NCI-H82 treated with DMSO at 0.1 percent for 48 hours (cell line): ENCODE results near the gene P2RX1.
A peak's percentile ranks its signal among the peaks of the same experiment; 100 is the strongest.

Source experiments
- DNase-seq: peaks from one replicate; lab custom pipeline; 2025; ENCODE audit not compliant: unreplicated experiment; lab: John Stamatoyannopoulos, UW

P2RX1 gene

GRCh38 chr17:3889325-3890012 lies 26.8 kb downstream of the P2RX1 start:
- DNase-seq, result no peak

GRCh38 chr17:3888343-3889171 lies 27.7 kb downstream of the P2RX1 start:
- peak; percentile 51 for DNase-seq

- no peak for DNase-seq
Measured at GRCh38 chr17:3887804-3888203, 28.5 kb downstream of the P2RX1 start.

- no peak for DNase-seq
Measured at GRCh38 chr17:3887394-3887793, 28.9 kb downstream of the P2RX1 start.

- no peak for DNase-seq
Measured at GRCh38 chr17:3886776-3887175, 29.5 kb downstream of the P2RX1 start.

GRCh38 chr17:3885970-3886369 lies 30.3 kb downstream of the P2RX1 start:
- no peak for DNase-seq

- no peak for DNase-seq
Measured at GRCh38 chr17:3885271-3885670, 31.0 kb downstream of the P2RX1 start.

GRCh38 chr17:3884188-3884587 lies 32.1 kb downstream of the P2RX1 start:
- no peak for DNase-seq

GRCh38 chr17:3882276-3882675 lies 34.0 kb downstream of the P2RX1 start:
- no peak for DNase-seq

- DNase-seq, result no peak
Measured at GRCh38 chr17:3880983-3881382, 35.3 kb downstream of the P2RX1 start.

GRCh38 chr17:3879591-3880417 lies 36.5 kb downstream of the P2RX1 start:
- DNase-seq, result peak; percentile 80

GRCh38 chr17:3879186-3879585 lies 37.1 kb downstream of the P2RX1 start:
- peak; percentile 100 for DNase-seq

GRCh38 chr17:3877220-3877619 lies 39.0 kb downstream of the P2RX1 start:
- DNase-seq, result no peak

GRCh38 chr17:3875317-3875716 lies 40.9 kb downstream of the P2RX1 start:
- DNase-seq, result no peak

- DNase-seq, result no peak
Measured at GRCh38 chr17:3873862-3874261, 42.4 kb downstream of the P2RX1 start.

GRCh38 chr17:3870871-3871306 lies 45.4 kb downstream of the P2RX1 start:
- DNase-seq, result no peak

GRCh38 chr17:3867606-3868005 lies 48.7 kb downstream of the P2RX1 start:
- no peak for DNase-seq

- DNase-seq, result no peak
Measured at GRCh38 chr17:3867106-3867505, 49.2 kb downstream of the P2RX1 start.

GRCh38 chr17:3866276-3866675 lies 50.0 kb downstream of the P2RX1 start:
- no peak for DNase-seq

GRCh38 chr17:3865176-3865575 lies 51.1 kb downstream of the P2RX1 start:
- DNase-seq, result no peak

GRCh38 chr17:3864534-3864933 lies 51.7 kb downstream of the P2RX1 start:
- DNase-seq, result no peak
